HG02885 (cell line): Measurements from ENCODE around the gene ARHGAP44.
A peak's percentile ranks its signal among the peaks of the same experiment; 100 is the strongest.

Source experiments
- ATAC-seq: cut with Tn5 transposase; IDR thresholded peaks from one replicate; pipeline ENCODE4 v1.9.1; 2021; ENCODE audit warnings: mild to moderate bottlenecking; ENCODE audit not compliant: unreplicated experiment, poor library complexity

ARHGAP44 gene

GRCh38 chr17:12896180-12896785 lies 107.0 kb downstream of the ARHGAP44 start:
- no peak for ATAC-seq

GRCh38 chr17:12898110-12898509 lies 108.8 kb downstream of the ARHGAP44 start:
- ATAC-seq = no peak

- ATAC-seq = no peak
Measured at GRCh38 chr17:12899604-12900003, 110.3 kb downstream of the ARHGAP44 start.

GRCh38 chr17:12900474-12900873 lies 111.2 kb downstream of the ARHGAP44 start:
- ATAC-seq = no peak

- no peak for ATAC-seq
Measured at GRCh38 chr17:12902046-12902445, 112.7 kb downstream of the ARHGAP44 start.

- ATAC-seq = no peak
Measured at GRCh38 chr17:12907477-12907876, 118.2 kb downstream of the ARHGAP44 start.

GRCh38 chr17:12909046-12909445 lies 119.7 kb downstream of the ARHGAP44 start:
- peak; percentile 86 for ATAC-seq

GRCh38 chr17:12909511-12909910 lies 120.2 kb downstream of the ARHGAP44 start:
- no peak for ATAC-seq

- ATAC-seq = no peak
Measured at GRCh38 chr17:12911239-12911638, 121.9 kb downstream of the ARHGAP44 start.

GRCh38 chr17:12917399-12917798 lies 128.1 kb downstream of the ARHGAP44 start:
- ATAC-seq = no peak

- ATAC-seq = no peak
Measured at GRCh38 chr17:12918142-12918541, 128.8 kb downstream of the ARHGAP44 start.

GRCh38 chr17:12922120-12922519 lies 132.8 kb downstream of the ARHGAP44 start:
- peak; percentile 47 for ATAC-seq

GRCh38 chr17:12924614-12925013 lies 135.3 kb downstream of the ARHGAP44 start:
- ATAC-seq = no peak

- ATAC-seq = no peak
Measured at GRCh38 chr17:12927001-12927400, 137.7 kb downstream of the ARHGAP44 start.

GRCh38 chr17:12927541-12928425 lies 138.5 kb downstream of the ARHGAP44 start:
- ATAC-seq = no peak

GRCh38 chr17:12928736-12929135 lies 139.4 kb downstream of the ARHGAP44 start:
- no peak for ATAC-seq

- no peak for ATAC-seq
Measured at GRCh38 chr17:12936501-12936900, 147.2 kb downstream of the ARHGAP44 start.

- peak; percentile 64 for ATAC-seq
Measured at GRCh38 chr17:12940699-12941098, 151.4 kb downstream of the ARHGAP44 start.

GRCh38 chr17:12947047-12947446 lies 157.7 kb downstream of the ARHGAP44 start:
- ATAC-seq = no peak

GRCh38 chr17:12952012-12952411 lies 162.7 kb downstream of the ARHGAP44 start:
- no peak for ATAC-seq

GRCh38 chr17:12953156-12953555 lies 163.9 kb downstream of the ARHGAP44 start:
- ATAC-seq = no peak

GRCh38 chr17:12955521-12955920 lies 166.2 kb downstream of the ARHGAP44 start:
- no peak for ATAC-seq
